C4-2B (cell line): ENCODE measurements around the gene PLD1.

Experiments used
- H3K27ac ChIP-seq: fragments of 450-650 bp; 2 replicates; pipeline ENCODE4 v1.5.1; 2017
- ZFX ChIP-seq: fragments of 450-650 bp; IDR thresholded peaks from 2 replicates; pipeline ENCODE4 v1.6.1; 2017
- TF ChIP-seq, protein P1 (sequence below): fragments of 450-650 bp; conservative IDR thresholded peaks from 2 replicates; pipeline ENCODE4 v1.5.1; 2017; ENCODE audit warnings: mild to moderate bottlenecking

PLD1 gene

DNA sequence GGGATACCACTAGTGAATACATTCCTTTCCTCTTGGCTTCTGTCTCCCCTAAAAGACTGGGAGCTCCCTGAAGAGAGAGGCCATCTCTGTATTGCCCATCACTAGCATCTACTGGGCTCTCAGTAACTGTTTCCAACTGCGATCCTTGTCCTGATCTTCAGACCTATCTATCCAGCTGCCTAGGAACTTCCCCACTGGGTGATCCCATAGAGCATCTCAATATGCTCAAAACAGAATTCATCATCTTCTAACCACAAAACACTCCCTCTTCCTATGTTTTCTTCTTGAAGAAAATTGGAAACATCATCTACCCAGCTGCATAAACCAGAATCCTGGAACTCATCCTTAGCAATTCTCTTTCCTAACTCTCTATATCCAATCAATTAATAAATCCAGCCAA lies 54.6 kb downstream of the PLD1 start:
- no peak overlapping the region for H3K27ac ChIP-seq
- TF ChIP-seq ZFX = no peak
- TF ChIP-seq, protein P1, sequence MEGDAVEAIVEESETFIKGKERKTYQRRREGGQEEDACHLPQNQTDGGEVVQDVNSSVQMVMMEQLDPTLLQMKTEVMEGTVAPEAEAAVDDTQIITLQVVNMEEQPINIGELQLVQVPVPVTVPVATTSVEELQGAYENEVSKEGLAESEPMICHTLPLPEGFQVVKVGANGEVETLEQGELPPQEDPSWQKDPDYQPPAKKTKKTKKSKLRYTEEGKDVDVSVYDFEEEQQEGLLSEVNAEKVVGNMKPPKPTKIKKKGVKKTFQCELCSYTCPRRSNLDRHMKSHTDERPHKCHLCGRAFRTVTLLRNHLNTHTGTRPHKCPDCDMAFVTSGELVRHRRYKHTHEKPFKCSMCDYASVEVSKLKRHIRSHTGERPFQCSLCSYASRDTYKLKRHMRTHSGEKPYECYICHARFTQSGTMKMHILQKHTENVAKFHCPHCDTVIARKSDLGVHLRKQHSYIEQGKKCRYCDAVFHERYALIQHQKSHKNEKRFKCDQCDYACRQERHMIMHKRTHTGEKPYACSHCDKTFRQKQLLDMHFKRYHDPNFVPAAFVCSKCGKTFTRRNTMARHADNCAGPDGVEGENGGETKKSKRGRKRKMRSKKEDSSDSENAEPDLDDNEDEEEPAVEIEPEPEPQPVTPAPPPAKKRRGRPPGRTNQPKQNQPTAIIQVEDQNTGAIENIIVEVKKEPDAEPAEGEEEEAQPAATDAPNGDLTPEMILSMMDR = no peak

DNA sequence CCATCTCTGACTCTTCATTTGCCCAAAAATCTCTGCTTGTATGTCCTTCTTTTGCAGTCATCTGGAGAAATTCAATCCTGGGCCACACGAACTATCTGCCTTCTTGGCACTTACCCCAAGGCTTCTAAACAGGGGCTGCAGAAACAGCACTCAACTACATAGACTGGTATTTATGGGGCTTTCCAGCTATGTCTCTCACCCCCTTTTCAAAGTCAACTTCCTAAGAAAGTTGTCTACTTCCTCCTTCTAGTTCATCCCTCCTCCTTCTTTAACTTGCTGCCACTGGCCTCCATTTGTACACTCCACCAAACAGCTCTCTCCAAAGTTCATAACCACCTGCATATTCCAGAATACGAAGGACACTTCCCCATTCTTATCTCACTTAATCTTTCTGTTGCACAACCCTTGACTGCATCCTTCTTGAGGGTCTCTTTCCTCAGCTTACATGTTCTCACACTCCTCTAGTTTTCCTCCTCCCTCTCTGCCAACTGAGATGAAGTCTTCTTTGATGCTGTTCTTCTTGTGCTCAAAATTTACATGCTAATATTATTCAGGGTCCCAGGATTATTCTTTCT lies 55.2 kb downstream of the PLD1 start:
- TF ChIP-seq, protein P1 = no peak
- TF ChIP-seq ZFX = no peak
- H3K27ac ChIP-seq = no peak overlapping the region

DNA sequence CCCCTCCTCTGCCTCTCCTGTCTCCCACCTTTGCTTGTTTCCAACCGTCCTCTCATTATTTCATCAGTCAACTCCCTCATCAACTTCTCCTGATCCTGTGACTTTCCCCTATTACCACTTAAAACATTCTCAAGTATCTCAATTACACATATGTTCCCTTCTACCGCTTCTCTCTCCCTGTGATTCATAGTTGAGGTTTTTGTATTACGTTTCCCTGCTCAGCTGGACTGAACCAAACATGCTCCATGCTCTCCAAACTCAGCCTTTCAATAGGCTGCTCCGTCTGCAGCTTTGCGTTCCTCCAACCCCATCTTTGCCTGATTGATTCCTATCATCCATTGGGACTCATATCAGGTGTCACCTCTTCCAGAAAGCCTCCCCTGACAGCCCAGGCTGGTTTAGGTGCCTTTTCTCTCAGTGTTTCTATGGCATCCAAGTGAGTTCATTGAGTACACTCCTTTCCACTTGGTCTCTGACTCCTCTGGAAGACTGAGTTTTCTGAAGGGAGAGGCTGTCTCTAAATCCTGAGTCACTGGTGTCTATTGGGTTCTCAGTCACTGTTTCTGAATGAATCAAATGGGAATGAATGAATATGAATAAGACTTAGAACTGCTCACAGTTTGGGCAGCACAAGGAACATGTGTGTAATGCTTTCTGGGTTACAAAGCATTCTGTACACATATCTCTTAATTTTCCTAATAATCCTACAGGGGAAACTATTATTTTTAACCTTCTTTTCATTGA lies 56.4 kb downstream of the PLD1 start:
- peak overlapping the region; percentile 31; the same call in 1 of the 2 replicates for H3K27ac ChIP-seq
- TF ChIP-seq, protein P1 = no peak
- no peak for TF ChIP-seq ZFX

DNA sequence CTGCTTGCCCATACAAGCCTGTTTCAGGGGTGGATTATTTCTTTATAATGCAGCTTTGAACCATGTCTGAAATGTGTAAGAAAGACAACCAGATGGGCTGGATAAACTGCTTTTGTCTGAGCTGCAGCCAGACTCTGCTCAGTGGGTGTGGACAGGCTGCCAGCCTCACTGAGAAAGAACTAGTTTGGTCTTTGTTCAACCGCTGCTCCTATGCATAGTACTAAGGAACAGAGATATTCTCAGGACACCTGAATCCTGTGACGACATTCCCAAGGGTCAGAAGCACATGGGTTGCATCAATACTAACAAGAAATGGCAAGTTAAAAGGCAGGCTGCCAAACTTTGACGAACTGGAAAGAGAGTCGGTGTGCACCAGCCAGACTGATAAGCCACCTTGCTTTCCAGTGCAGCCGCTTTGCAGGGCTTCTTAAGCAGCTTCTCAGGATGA lies 57.2 kb downstream of the PLD1 start:
- H3K27ac ChIP-seq = peak overlapping the region; percentile 31; the same call in 1 of the 2 replicates
- TF ChIP-seq, protein P1 = no peak
- no peak for TF ChIP-seq ZFX

DNA sequence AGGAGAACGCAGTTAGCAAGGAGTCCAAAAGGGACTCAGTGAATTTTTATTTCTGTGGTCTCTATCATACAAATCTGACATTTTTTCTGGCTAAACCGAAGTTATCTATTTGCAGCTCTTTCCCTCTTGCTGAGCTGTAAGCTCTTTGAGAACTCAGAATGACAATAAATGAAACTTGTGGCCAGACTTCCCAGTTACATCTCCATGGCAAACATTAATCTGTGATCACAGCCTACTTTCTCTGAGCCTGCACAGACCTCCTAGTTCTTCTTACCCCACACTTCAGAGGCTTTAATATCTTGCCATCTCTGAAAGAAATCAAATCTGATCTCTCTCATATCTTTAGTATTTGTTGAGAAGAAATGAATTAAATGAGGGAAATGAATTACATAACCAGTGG lies 58.0 kb downstream of the PLD1 start:
- no peak overlapping the region for H3K27ac ChIP-seq
- TF ChIP-seq ZFX = no peak

DNA sequence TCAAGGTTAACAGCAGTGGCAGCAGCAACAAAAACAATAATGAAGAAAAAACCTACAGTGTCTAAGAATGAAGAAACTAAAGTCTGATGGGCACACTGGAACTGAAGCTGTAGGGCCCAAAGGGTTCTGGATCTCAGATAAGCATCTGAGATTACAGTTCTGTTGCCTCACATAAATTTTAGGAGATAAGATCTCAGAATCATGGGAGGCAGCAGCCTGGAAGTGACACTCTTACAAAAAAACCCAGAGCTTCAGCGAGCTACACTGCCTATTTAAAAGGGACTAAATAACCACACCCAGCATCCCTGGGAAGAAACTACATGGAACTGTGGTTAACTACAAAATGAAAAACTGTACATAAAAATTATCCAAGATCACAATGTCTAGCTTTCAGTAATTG lies 61.2 kb downstream of the PLD1 start:
- TF ChIP-seq, protein P1 = no peak
- no peak for TF ChIP-seq ZFX
- no peak overlapping the region for H3K27ac ChIP-seq

DNA sequence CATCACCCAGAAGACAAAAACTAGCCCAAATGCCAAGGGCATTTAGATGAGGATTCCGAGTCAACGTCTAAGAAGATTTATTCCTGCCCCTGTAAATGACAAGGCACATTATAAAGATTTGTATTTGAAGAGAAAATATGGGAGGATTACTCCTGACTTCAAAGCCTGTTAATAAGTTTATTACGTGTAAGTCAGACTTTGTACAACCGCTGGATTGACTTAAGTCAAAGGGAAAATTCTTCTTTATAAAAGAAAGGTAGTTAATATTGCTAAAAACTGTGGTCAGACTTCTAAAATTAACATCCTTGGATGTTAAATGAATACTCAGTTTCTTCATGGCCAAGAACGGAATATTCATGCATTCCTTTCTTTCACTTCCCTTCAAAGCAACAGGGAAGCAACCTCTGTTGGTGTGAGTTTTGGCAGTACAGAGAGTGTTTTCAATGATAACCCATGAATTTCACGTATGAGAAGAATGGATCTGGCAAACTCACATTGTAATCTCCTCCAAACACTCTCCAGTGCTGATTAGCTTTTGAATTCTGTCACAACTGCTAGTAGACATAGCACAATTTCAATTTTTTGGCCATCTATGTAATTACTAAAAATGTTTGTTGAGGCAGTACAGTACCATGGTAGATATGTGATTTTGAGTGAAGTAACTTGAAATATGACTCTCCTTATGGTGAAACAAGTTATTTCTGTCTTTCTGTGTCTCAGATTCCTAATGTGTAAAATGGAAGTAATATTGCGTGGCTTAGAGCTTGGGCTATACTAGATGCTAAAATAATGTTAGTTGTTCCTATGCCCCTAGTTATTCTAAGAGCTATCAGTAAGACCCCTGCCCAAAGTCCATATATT lies 62.0 kb downstream of the PLD1 start:
- no peak for TF ChIP-seq ZFX
- TF ChIP-seq, protein P1 = no peak

More for the DNA sequence above, 62.0 kb downstream of the PLD1 start:
- no peak overlapping the region for H3K27ac ChIP-seq
